ENCODE data around the gene HDAC4.

- TF ChIP-seq USF2 (CRISPR knock-in tag; IDR thresholded peaks at IDR 0.05), result no peak
- TF ChIP-seq ATF3 (CRISPR knock-in tag; conservative IDR thresholded peaks at IDR 0.05), result no peak
- TF ChIP-seq ZNF281 (CRISPR knock-in tag; IDR thresholded peaks at IDR 0.05), result no peak
- TF ChIP-seq SP1 (CRISPR knock-in tag; conservative IDR thresholded peaks at IDR 0.05), result no peak
Observed at GRCh38 chr2:239163688-239164334, 237.0 kb downstream of the HDAC4 start.

Data from WTC11 (cell line).